Suprapubic skin (tissue), 4 donors: ENCODE measurements around the gene IL1B. TPM values are rescaled to one million over a fixed set of nuclear protein-coding genes. Genes with fewer than 3 reads are reported as not detected.

Source experiments
- DNase-seq, 2 donors: peaks; one replicate each; pipeline ENCODE4 v3.0.0-alpha.2; 2019; ENCODE audit warnings: low spot score in 2 of 2
- H3K27ac ChIP-seq: fragments of 200-600 bp; sonication (generic); one replicate; pipeline ENCODE4 v1.5.1; 2019
- H3K27me3 ChIP-seq: fragments of 200-600 bp; sonication (generic); one replicate; pipeline ENCODE4 v1.5.1; 2019
- H3K36me3 ChIP-seq: fragments of 200-600 bp; sonication (generic); one replicate; pipeline ENCODE4 v1.5.1; 2019
- H3K4me1 ChIP-seq: fragments of 200-600 bp; sonication (generic); one replicate; pipeline ENCODE4 v1.5.1; 2019
- H3K4me3 ChIP-seq: fragments of 200-600 bp; sonication (generic); one replicate; pipeline ENCODE4 v1.5.1; 2019; ENCODE audit warnings: mild to moderate bottlenecking
- H3K9me3 ChIP-seq: fragments of 200-600 bp; sonication (generic); one replicate; pipeline ENCODE4 v1.5.1; 2019
- EP300 ChIP-seq: sonication (generic); formaldehyde crosslinking; IDR thresholded peaks from one replicate; pipeline ENCODE4 v1.6.1; 2017; ENCODE audit warnings: antibody characterized with exemption
- POLR2A ChIP-seq, 2 donors: fragments of 450-650 bp; IDR thresholded peaks; one replicate each; pipeline ENCODE4 v1.6.1; 2017; ENCODE audit warnings: antibody characterized with exemption in 2 of 2, mild to moderate bottlenecking in 2 of 2, moderate library complexity in 2 of 2
- POLR2AphosphoS5 ChIP-seq, 3 donors: sonication (generic); formaldehyde crosslinking; IDR thresholded peaks; one replicate each; pipeline ENCODE4 v1.6.1; 2017; ENCODE audit warnings: antibody characterized with exemption in 3 of 3
- WGBS: methylation state at CpG from one replicate; pipeline ENCODE4 v1.1.5; 2018; 5-methylcytosine and 5-hydroxymethylcytosine counted together
- total RNA-seq, 4 donors: library from RNA; depleted of rRNA; stranded (reverse); fragments of >200 nt; gene quantifications; one replicate each; pipeline ENCODE4 v1.1.0, GENCODE V29; 2016
- TF ChIP-seq, protein P1 (sequence below), 2 donors: fragments of 200-600 bp in 1 of 2; fragments of 450-650 bp in 1 of 2; sonication (generic) in 1 of 2; IDR thresholded peaks; one replicate each; pipeline ENCODE4 v1.5.1; 2016 to 2019; ENCODE audit warnings: antibody characterized with exemption in 2 of 2, mild to moderate bottlenecking in 1 of 2, moderate library complexity in 1 of 2

IL1B gene
- total RNA-seq, 4 donors from 2014 or later: 1.2 TPM; not detected in 3

DNA sequence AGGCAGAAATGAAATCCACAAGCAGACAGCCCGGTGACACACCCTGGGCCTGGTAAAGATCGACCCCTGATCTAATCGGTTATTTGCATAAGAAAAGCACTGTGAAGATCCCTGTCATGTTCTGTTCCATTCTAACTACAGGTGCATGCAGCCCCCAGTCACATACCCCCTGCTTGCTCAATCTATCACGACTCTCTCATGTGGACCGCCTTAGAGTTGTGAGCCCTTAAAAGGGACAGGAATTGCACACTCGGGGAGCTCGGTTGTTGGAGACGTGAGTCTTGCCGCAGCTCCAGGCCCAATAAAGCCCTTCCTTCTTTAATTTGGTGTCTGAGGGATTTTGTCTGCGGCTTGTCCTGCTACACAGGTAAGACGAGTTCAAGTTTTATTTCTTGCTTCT lies 13.4 kb upstream of the IL1B start:
- DNase-seq: no peak
- H3K27me3 ChIP-seq: peaks cover 7% of the 10 kb centered on the region
- TF ChIP-seq POLR2AphosphoS5 (IDR thresholded peaks at IDR 0.05): no peak
- no peak for TF ChIP-seq EP300
- no peak for TF ChIP-seq POLR2A (IDR thresholded peaks at IDR 0.05)
- WGBS: 90% methylated on average over 11 of the region's 11 CpGs
- H3K36me3 ChIP-seq: no peaks in the 10 kb centered on the region
- no peaks in the 10 kb centered on the region for H3K9me3 ChIP-seq
- no peak overlapping the region for H3K27ac ChIP-seq
- no peak overlapping the region for H3K4me3 ChIP-seq
- H3K4me1 ChIP-seq: no peaks in the 10 kb centered on the region

DNA sequence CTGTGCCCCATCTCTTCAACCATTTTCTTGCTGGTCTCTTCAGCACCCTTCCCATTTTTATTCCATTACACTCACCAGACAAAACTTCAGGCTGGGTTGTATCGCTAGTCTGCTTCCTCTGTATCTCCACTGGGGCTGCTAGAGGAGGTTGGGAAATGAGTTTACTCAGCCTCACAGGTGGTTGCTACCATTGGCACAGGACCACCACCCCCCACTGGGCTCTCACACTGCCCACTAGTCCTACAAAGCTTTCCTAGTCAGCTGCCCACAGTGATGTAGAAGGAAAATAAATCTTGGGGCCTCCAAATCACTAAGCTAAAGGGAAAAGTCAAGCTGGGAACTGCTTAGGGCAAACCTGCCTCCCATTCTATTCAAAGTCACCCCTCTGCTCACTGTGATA lies 12.3 kb upstream of the IL1B start:
- no peak overlapping the region for H3K4me3 ChIP-seq
- WGBS: 96% methylated on average over 1 of the region's 1 CpG
- no peaks in the 10 kb centered on the region for H3K4me1 ChIP-seq
- H3K9me3 ChIP-seq: no peaks in the 10 kb centered on the region
- DNase-seq: no peak
- peaks cover 7% of the 10 kb centered on the region for H3K27me3 ChIP-seq
- H3K36me3 ChIP-seq: no peaks in the 10 kb centered on the region
- TF ChIP-seq, protein P1, sequence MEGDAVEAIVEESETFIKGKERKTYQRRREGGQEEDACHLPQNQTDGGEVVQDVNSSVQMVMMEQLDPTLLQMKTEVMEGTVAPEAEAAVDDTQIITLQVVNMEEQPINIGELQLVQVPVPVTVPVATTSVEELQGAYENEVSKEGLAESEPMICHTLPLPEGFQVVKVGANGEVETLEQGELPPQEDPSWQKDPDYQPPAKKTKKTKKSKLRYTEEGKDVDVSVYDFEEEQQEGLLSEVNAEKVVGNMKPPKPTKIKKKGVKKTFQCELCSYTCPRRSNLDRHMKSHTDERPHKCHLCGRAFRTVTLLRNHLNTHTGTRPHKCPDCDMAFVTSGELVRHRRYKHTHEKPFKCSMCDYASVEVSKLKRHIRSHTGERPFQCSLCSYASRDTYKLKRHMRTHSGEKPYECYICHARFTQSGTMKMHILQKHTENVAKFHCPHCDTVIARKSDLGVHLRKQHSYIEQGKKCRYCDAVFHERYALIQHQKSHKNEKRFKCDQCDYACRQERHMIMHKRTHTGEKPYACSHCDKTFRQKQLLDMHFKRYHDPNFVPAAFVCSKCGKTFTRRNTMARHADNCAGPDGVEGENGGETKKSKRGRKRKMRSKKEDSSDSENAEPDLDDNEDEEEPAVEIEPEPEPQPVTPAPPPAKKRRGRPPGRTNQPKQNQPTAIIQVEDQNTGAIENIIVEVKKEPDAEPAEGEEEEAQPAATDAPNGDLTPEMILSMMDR (IDR thresholded peaks at IDR 0.05): no peak
- TF ChIP-seq EP300 (no peak), POLR2AphosphoS5 (IDR thresholded peaks at IDR 0.05) (no peak), POLR2A (IDR thresholded peaks at IDR 0.05) (no peak)
- H3K27ac ChIP-seq: no peak overlapping the region

DNA sequence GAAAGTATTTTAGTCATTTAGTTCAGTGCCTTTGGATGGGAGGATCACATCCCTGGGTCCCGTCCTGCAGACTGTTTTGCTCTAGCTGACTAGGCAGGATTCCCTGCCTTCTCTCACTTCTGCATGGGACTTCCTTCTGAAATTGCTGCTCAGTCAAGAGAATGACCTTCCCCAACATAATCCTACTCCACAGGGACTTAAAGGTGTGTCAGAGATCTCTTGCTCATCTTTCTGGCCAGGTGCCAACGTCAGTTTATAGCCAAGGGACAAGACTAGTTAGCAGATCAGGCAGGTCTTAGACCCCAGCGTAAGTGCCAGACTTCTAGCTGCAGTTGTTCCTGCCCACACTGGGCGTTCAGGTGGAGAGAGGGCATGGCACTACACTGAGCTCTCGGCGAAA lies 9.5 kb upstream of the IL1B start:
- WGBS: 86% methylated on average over 6 of the region's 6 CpGs
- TF ChIP-seq POLR2A (IDR thresholded peaks at IDR 0.05): no peak
- TF ChIP-seq, protein P1 (IDR thresholded peaks at IDR 0.05): no peak
- no peak for TF ChIP-seq POLR2AphosphoS5 (IDR thresholded peaks at IDR 0.05)
- no peak for TF ChIP-seq EP300

DNA sequence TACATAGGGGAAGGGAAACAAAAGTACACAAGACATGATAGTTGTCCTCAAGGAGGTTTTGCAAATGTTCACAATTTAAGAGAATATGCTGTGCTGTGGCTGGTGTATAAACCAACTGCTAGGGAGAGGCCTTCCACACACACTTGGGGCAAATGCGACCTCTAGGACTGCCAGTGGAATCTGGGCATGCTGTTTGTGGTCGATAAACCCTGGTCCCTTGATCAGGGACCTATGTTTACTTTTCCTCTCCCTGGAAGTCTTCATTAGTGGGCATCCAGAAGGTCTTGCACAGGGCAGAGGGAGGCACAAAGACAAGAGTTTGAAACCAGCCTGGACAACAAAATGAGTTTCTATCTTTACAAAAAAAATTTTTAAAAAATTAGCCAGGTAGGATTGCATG lies 7.3 kb upstream of the IL1B start:
- no peak overlapping the region for H3K27ac ChIP-seq
- no peaks in the 10 kb centered on the region for H3K36me3 ChIP-seq
- H3K9me3 ChIP-seq: no peaks in the 10 kb centered on the region
- WGBS: 92% methylated on average over 2 of the region's 2 CpGs
- no peaks in the 10 kb centered on the region for H3K4me1 ChIP-seq
- H3K4me3 ChIP-seq: no peak overlapping the region
- TF ChIP-seq, protein P1 (IDR thresholded peaks at IDR 0.05): no peak
- TF ChIP-seq EP300: no peak
- peaks cover 13% of the 10 kb centered on the region for H3K27me3 ChIP-seq
- no peak for DNase-seq

More for the DNA sequence above, 9.5 kb upstream of the IL1B start:
- Histone ChIP-seq H3K4me3 (no peak overlapping the region), H3K27ac (no peak overlapping the region), H3K9me3 (no peaks in the 10 kb centered on the region), H3K4me1 (no peaks in the 10 kb centered on the region), H3K36me3 (no peaks in the 10 kb centered on the region), H3K27me3 (peaks cover 9% of the 10 kb centered on the region)
- DNase-seq: no peak

DNA sequence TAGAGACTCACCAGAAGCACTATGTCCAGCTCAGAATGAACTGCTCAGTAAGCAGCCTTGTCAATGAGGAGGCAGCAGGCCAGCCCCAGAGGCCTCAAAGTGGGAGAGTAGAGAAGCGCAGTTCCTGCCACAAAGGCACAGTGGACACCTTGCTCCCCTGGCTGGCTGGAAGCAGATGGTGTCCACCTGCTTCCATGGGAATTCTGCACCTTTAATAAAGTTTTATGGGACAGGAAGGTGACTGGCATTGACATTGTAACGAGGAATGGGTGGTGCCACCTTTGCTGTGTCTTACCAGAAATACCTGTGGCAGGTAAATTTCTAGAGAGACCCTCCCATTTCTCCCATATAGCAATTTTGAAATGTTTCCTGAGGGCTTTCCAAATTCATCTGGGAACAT lies 6.7 kb upstream of the IL1B start:
- H3K4me1 ChIP-seq: no peaks in the 10 kb centered on the region
- H3K9me3 ChIP-seq: no peaks in the 10 kb centered on the region
- DNase-seq: no peak
- H3K27ac ChIP-seq: no peak overlapping the region
- TF ChIP-seq EP300 (no peak), POLR2A (IDR thresholded peaks at IDR 0.05) (no peak), POLR2AphosphoS5 (IDR thresholded peaks at IDR 0.05) (no peak)
- TF ChIP-seq, protein P1 (IDR thresholded peaks at IDR 0.05): no peak
- WGBS: 100% methylated on average over 2 of the region's 2 CpGs
- H3K27me3 ChIP-seq: peaks cover 13% of the 10 kb centered on the region
- no peak overlapping the region for H3K4me3 ChIP-seq
- H3K36me3 ChIP-seq: no peaks in the 10 kb centered on the region
